HG02798 (cell line): ENCODE results near the gene AGPAT2.

ENCODE experiments used
- ATAC-seq: cut with Tn5 transposase; IDR thresholded peaks from one replicate; pipeline ENCODE4 v1.9.1; 2021; ENCODE audit warnings: mild to moderate bottlenecking; ENCODE audit not compliant: unreplicated experiment, poor library complexity

The AGPAT2 gene

DNA sequence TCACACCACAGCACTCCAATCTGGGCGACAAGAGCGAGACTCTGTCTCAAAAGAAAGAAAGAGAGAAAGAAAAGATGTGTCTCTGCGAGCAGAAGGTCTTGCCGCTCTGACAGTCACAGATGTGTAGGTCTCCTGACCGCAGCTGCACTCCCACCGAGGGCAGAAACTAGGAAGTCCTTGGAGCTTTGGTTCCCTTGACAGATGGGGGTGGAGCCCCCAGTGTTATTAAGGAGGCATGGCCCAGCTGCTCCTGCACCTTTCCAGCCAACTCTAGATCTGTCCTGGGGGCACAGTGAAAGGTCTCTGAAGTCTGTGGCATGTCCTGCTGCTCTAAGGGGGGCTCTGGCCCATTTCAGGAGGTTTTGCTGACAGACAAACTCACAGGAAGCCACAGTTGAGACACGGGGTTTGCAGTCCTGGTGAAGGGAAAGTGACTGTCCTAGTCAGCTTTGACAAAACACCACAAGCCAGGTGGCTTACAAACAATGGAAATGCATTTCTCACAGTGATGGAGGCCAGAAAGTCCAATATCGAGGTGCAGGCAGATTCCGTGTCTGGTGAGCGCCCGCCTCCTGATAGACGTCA lies 16.1 kb upstream of the AGPAT2 start:
- ATAC-seq: no peak

DNA sequence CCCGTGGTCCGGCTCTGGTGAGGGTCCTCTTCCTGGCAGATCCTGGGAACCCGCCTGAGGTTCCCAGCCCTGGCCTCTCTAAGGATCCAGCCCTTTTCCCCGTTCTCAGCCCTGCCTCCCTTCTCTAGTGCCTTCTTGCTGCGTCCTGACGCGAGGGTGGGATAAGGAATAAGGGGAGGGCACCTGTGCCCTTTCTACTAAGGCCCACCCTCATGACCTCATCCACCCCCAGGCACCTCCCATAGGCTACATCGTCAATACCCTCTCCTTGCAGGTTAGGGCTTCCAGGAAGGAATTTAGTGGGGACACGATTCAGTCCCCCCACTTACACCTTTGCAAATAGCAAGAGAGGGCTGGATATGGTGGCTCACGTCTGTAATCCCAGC lies 14.4 kb upstream of the AGPAT2 start:
- ATAC-seq: no peak

DNA sequence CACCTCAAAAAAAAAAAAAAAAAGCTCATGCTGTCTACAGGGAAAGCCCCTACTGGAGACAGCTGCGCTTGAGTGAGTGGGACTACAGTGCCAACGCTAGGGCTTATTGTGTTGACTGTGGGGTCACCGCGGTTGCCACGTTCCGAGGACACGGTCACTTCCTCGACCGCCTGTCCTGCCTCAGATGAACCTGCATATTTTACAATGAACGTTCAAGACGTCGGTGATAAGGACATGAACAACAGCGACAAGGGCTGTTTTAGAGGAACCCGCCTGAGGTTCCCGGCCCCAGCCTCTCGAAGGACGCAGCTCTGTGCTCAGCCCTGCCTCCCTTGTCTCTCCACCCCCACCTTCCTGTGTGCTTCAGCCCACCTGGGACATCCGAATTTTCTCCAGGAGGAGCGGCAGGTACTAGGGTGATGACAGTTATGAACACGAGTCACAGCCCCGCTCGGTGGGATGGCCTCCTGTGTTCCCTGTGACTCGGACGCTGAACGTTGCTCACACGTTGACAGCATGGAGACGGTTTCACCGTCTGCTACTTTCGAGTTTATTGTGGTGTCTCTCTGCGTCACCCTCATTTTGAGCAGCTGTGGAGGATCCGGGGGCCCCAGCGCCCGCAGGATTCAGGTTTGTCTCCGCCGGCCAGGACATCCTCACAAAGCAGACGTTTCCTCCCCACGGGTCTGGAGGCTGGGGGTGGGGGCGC lies 13.9 kb upstream of the AGPAT2 start:
- ATAC-seq: peak; percentile 51

DNA sequence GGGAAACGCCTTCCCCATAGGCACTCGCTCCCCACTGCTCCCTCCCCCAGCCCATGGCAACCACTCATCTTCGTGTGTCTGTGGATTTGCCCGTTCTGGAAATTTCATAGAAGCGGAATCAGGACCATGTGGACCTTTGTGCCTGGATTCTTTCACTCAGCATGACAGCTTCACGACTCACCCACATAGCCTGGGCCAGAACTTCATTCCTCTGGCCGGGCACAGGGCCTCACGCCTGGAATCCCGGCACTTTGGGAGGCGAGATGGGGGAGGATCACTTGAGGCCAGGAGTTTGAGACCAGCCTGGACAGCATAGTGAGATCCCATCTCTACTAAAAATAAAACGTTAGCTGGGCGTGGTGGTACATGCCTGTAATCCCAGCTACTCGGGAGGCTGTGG lies 13.0 kb upstream of the AGPAT2 start:
- ATAC-seq: no peak

DNA sequence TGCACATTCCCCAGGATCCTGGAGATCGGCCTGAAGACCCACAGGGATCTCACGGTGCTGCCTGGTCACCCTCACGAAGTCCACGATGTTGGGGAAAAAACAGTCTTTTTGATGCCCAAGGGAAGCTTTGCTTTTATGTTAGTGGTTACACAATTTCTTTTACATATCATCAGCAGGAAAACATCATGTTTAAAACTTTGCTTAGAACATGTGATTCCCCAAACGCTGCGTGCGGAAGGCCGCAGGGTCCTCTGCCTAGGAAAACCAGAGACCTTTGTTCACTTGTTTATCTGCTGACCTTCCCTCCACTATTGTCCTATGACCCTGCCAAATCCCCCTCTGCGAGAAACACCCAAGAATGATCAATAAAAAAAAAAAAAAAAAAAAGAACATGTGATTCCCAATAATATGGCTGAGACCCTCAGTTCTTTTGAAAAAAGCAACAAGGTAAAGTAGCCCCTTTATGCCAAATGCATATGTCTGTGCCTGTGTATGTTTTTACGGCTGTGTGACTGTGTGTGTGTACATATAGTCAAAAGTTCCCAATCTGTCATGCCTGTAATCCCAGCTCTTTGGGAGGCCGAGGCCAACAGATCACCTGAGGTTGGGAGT lies 11.5 kb upstream of the AGPAT2 start:
- ATAC-seq: no peak

DNA sequence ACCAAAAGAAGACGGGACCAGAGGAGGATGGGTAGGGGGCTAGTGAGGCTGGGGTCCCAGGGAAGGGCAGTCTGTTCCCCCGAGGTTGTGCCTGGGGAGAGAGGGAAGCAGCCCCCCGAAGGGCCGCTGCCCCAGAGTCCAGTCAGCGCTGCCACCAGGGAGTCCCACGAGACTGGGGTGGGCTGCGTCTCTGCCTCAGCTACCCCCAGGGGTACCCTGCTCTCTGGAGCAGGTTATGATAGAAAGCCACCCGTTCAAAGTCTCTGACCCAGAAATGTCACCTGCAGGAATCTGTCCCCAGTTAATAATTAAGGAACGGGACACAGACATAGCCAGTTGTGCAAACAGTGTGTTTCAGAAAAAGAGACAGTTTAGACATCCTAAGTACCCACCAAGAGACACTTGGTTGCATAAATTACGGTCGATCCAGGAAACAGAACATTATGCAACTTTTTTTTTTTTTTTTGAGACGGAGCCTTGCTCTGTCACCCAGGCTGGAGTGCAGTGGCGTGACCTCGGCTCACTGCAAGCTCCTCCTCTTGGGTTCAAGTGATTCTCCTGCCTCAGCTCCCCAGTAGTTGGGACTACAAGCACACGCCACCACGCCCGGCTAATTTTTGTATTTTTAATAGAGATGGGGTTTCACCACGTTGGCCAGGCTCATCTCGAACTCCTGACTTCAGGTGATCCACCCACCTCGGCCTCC lies 10.7 kb upstream of the AGPAT2 start:
- no peak for ATAC-seq

DNA sequence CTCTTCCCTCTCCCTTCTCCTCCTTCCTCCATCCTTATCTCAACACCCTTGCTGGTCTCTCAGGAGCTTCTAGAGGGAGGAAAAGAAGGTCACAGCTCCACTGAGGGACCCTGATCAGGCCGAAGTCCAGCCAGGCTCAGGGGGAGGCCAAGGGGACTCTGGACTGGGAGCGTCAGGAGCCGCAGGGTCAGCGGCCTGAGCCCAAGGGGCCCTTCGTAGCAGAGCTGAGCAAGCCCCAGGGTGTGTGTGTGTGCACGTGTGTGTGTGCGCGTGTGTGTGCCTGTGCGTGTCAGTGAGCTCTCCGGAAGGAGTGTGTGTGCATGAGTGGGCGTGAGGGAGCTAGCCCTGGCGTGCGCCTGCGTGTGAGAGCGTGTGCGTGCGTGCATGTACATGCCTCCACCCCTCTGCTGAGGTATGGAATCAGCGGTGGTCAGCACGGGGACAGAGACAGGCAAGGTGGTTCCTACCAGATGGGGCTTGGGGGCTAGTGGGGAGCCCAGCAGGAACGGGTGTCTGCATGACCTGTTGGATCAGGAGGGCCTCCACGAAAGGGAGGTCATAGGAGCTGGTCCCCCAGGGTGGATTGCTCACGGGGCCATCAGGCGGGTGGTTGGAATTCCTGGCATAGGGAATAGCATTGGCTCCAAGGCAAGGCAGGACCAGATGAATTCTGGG lies 10.0 kb upstream of the AGPAT2 start:
- no peak for ATAC-seq

DNA sequence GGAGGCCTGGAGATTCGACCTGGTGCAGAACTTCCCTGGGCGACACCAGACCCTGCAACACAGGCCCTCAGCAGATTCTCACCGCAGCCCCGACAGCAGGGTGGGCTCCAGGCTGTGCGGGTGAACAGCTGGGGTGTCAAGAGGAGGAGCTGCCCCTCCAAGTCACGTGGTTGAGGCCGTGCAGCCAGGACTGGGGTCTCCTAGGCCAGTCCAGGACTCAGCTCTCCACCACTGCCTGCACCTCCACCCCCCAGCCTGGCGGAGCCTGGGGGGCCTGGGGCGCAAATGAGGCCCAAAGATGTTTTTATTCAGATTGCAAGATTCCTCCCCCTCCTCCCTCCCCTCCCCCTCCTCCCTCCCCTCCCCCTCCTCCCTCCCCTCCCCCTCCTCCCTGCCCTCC lies 9.2 kb upstream of the AGPAT2 start:
- no peak for ATAC-seq

DNA sequence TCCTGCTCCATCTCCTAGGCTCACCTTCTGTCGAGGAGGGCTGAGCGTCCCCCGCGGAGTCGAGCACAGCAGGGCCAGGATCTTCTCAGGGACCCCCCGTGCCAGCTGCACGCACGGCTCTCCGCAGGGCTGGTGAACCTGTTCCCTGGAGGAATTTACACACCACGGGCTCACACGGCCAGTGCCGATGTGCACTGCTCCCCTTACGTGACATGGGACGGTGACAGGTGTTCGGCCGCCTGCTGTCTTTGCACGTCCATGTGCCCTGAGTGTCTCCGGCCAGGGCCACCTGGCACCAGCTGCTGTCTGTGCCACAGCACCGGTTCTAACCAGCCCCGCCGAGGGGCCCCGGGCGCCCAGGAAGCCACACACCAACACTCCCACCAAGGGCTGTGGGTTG lies 8.7 kb upstream of the AGPAT2 start:
- ATAC-seq: no peak

DNA sequence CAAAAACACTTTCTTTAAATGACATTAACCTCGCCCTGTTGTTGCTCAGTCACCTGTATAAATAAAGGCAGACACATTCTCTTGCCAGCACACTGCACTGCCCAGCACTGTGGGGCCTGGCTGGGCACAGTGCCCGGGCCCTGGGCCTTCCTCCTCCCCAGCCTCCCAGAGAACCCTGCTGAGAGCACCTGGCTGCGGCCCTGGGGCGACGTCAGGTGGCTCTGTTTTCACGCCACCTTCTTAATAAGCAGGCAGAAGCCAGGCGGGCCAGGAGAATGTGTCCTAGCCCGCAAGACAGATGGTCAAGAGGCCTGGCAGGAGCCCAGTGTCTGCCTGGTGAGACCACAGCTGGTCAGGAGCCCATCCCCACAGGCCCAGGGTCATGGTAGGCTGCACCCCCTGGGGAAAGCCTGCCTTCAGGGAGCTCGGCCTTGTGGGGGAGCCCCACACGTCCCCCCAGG lies 8.2 kb upstream of the AGPAT2 start:
- ATAC-seq: no peak

DNA sequence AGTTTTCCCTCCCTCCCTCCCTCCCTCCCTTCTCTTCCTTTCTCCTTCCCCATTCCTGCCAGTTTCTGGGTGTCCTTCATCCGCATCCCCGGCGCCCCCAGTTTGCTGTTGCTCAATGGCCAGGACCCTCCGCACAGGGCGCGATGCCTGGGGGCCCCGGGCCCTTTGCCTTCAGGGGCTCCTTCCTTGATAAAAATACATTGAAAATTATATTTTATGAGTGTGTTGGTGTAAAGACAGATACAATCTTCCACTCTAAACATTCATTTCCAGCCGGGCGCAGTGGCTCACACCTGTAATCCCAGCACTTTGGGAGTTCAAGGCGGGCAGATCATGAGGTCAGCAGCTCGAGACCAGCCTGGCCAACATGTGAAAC lies 7.6 kb upstream of the AGPAT2 start:
- ATAC-seq: no peak

DNA sequence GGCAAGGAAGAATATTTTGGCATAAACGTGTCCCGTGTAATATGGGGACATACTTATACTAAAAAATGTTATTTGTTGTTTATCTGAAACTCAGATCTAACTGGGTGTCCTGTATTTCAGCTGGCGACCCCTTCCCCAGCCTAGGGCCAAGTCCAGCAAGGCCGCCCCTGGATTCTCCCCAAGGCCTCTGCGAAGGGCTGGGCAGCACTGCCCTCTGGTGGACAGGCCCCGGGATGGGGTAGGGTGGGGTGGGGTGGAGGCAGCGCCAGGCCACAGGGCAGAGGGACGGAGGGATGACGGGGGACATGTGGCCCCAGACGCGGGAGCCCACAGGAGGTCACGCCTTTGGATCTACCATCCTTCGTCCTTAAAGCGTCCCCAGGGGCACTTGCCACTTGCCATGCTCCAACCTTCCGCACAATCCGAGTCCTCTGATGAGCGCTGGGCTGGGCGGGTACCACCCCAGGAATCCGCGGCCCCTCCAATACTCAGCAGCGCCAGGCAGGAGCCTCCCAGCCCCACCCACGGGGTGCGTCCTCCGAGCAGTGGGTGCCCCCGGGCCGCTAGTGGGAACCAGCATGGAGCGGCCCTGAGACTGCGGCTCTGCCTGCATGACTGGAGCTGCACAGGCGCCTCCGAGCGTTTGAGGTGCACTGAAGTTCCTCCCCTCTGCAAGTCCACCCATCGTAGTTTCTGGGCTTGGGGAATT lies 7.1 kb upstream of the AGPAT2 start:
- ATAC-seq: no peak

DNA sequence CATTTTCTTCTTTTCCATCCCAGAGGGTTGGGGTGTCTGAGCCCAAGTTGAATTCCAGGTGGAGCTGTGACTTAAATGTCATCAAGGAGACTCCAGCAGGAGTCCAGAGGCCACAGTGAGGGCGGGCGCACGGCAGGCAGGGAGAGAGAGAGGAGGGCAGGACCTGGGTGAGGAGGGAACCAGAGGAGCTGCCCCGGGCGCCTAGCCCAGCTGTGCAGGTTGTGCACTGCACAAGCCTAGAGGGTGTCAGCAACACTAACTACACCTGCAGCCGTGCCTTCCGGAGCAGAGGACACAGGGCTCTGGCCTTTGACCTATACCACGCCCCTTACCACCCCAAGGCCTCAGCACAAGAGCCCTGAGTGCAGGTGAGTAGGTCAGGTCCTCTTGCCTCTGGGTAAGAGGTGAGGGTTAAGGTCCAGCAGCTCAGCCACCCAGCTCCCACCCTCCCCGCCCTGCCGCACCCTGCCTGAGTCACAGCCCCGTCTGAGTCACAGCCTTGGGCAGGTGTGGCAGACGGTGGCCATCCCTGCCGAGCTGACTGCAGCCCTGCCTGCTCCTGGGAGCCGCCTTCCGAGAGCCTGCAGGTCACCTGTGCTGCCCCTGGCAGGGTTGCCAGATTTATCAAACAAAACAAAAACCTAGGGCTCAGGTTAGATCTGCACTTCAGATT lies 6.4 kb upstream of the AGPAT2 start:
- ATAC-seq: no peak

DNA sequence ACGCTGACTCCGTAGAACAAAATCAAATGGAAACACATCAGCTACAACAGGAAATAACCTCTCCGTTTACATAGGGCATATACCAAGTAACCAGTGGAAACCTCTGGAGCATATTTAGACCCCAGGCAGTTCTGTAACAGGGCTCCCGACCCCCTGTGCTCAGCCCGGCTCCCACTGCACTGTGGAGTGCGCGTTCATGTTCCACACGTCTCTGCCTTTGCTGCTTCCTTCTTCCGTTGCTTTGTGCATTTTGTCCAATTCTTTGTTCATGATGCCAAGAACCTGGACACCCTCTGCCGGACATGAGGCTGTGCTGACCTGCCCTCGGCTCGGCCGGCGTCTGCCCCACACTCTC lies 5.9 kb upstream of the AGPAT2 start:
- no peak for ATAC-seq

DNA sequence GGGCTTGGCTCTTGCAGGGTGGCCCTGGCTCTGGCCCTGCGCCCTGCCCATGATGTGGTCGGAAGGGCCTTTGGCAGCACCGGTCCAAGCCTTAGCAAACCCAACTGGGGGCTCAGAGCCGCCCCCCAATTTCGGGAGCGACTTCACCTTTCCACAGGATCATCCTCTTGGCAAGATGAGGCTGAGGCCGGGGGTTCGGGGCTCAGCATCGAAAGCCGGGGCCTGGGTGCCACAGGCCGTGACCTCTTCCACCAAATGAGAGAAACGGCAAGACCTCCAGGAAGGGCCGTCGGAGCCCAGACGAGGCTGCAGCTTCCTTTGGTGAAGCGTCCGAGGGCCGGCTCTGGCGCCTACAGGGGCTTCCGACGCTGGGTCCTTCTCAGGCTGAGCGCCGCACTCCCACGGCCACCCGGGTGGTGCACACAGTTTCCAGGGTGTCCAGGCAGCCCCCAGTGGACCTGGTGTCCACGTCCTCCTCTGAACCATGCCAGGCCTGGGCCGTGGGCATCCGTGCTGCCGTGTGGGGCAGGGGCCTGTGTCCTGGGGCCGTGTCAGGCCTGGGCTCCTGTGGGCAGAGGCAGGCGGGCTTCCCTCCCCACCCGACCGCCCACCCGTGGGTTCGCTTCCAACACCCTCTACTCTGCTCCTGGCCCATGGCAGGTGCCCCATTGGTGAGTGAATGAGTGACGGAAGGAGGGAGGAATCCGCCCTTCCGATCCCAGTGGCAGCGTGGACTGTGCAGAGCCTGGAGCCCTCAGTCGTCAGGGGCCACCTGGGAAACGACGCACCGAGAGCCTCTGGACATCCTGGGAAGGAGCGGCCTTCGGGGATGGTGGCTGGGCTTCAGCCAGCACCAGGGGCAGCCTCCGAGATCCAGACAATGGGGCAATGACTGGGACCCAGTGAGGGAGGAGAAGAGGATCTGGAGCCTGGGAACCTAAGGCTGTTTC lies 5.2 kb upstream of the AGPAT2 start:
- ATAC-seq: no peak

DNA sequence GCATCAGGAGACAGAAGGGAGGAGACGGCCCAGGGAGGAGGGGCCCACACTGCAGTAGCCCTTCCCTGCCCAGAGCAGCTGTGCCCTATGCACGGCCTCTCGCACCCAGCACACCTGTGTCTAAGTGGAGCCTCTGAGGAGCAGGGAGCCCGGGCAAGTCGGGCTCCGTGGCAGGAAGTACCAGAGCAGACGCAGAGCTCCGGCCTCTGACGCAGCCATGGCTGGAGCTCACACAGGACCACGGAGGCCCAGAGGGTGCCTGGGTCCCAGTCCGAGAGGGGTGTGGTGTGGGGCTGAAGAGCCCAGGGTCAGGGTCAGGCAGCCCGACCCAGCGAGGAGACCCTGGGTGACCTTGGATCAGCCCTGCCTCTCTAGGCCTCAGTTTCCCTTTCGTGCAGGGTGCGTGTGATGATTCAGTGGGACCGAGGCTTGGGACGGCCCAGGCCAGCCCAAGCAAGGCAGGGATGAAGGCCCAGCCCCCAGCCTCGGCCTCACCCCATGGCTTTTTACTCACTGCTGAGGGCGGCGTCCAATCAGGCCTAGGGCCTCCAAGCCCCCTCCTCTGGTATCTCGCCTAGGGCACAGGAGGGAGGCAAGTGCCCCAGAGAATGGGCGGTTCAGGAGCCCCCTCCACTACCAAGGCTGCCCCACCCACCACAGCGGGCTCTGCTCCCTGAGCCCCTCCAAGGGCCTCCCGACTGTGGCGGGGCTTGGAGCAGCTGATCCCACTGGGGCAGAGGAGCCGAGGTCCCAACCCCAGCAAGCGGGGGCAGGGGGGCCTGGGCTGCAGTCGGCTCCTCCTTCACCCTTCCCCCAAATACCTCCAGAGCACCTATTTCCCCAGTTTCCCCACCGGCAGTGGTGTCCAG lies 4.3 kb upstream of the AGPAT2 start:
- no peak for ATAC-seq

DNA sequence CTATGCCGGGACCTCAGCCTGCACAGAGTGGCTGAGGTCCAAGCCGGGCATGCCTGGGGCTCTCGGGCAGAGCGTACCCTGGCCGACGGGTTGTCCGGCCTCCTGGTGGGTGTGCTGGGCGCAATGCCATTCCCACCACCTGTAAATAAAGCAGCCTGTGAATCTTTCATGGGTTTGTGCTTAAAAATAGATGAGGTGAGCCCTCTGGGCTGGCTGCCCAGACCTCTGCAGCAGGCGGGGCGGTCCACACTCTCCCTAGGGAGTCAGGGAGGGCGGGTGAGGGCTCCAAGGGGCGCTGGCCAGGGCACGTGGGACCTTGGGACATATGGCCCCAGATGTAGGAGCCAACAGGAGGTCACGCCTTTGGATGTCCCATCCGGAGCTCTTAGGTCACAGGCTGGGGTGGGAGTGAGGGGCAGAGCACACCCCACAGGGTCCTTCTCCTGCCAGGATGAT lies 3.6 kb upstream of the AGPAT2 start:
- no peak for ATAC-seq
